ENCODE data around the gene FBXL19.

Gene FBXL19

DNA sequence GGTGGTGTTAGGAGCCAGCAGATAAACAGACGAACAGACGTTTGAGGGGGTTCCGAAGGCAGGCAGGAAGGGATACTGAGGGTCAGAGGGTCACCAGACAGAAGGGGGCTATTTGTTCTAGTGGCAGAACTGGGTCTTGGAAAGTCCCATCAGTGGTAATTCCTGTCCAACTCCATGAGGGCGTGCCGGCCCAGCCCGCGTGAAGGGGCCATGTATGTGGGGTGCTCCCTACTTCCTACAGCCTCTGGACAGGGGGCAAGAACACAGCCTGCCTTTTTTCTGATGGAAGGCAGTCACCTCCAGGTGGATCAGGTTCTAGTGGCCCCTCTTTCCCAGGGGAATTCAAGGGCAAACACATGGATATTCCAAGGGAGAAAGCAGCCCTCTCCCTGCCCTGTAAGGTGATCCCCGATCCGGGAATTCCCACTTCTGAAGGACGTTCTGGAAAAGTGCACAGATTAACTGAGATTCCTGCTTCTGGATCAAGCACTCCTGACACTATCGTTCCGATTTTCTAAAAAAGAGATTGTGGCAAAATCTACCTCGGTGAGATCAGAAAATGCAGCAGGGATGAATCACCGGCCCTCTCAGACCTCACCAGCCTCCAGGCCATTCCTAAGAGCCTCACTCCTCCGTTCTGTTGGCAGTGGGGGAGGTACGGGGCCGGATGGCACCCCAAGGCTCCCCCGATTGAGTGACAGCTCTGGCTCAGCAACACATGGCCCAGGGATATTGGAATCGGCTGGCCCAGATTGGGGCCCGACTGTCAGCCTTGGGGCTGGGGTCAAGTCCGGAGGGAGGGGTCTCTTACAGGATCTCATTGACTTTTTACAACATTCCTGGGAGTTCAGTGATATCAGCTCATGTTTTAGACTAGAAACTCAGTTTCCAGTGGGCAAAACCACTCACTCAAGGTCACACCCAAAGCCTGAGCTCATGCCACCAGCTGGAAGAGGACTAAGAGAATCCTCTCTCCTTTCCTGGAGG, 74.6 kb downstream of the FBXL19 start:
- no peaks in the 10 kb centered on the region for H3K36me3 ChIP-seq (ENCODE audit: control insufficient read depth, insufficient read depth, low read length, severe bottlenecking)
- peak overlapping the region; percentile 73 for H3K4me3 ChIP-seq (ENCODE audit: low read length)
- peaks cover 36% of the 10 kb centered on the region for H3K4me1 ChIP-seq (ENCODE audit: control insufficient read depth, insufficient read depth, low read length)
- DNase-seq (ENCODE audit: low read depth): peak; percentile 87
- no peaks in the 10 kb centered on the region for H3K27me3 ChIP-seq (replicated peaks; ENCODE audit: control insufficient read depth, insufficient read depth, low read length)
- no peaks in the 10 kb centered on the region for H3K9me3 ChIP-seq (ENCODE audit: control insufficient read depth, low read length)
- H3K9ac ChIP-seq (ENCODE audit: low read length): peak overlapping the region; percentile 81

All from adipocyte (in vitro differentiated cells).